ENCODE results near the gene CSMD2.
A peak's percentile ranks its signal among the peaks of the same experiment; 100 is the strongest.

DNA sequence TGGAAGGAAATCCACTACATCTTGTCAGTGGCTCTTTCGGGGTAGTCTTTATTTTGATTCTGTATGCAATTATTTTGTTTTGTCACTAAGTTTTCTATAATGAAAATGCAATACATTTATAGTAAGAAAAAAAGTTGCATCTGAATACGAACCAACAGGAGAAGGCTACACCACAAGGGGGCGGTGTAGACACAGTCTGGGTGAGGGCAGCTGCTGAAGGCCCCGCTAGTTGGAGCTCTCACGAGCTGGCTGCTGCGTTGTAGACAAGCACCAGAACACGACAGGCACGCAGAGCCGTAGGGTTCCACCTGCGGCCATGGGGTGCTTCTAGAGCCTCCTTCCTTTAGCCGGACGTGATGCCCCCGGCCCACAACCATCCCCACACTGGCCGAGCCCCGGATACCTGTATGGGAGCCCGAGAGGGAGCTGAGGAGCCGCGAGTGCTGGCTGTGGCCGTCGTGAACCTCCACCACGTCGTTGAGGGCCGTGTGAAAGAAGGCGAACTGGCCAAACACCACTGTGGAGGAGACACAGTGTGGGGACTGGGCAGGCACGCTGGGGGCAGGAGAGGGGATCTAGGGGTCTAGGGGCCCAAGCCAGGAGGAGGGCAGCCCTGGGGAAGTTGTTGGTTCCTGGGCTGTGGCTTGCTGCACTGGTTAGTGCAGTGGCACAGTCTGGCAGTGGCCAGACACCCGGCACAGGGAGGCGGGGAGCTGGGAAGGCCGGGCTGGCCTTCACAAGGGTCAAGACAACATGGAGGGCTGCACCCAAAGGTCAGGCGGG lies 531.8 kb downstream of the CSMD2 start:
- TF ChIP-seq CTCF (IDR thresholded peaks at IDR 0.05) (peak; percentile 73 to 89 (median 79)), POLR2A (IDR thresholded peaks at IDR 0.05) (no peak)
